Lung (tissue), 12 donors: Measurements from ENCODE around the gene LUZP1. TPM values are rescaled to one million over a fixed set of nuclear protein-coding genes. Genes with fewer than 3 reads are reported as not detected.
"Not testable (repeated sequence)": the region's sequence is repeated elsewhere in the genome, so short reads cannot be mapped to it uniquely, and the experiment has no call there.

Source experiments
- ATAC-seq: fragments of 200-7000 bp; cut with Tn5 transposase; one replicate; pipeline ENCODE4 v1.9.1; 2020; ENCODE audit warnings: moderate number of reproducible peaks; ENCODE audit not compliant: insufficient read depth, low FRiP score
- DNase-seq, 3 donors: peaks; one replicate each; pipeline ENCODE4 v3.0.0-alpha.2; 2013 to 2017
- H3K27ac ChIP-seq, 2 donors: one replicate each; pipeline ENCODE4 v1.5.1; 2013; ENCODE audit warnings: mild to moderate bottlenecking in 2 of 2, moderate library complexity in 2 of 2, control low read depth in 1 of 2, inconsistent platforms in 1 of 2, low read depth in 1 of 2, low read length in 1 of 2
- H3K27me3 ChIP-seq, 3 donors: one replicate each; pipeline ENCODE4 v1.5.1; 2013; ENCODE audit warnings: low read length in 2 of 3; ENCODE audit not compliant: control insufficient read depth in 3 of 3, insufficient read depth in 3 of 3
- H3K36me3 ChIP-seq, 4 donors: one replicate each; pipeline ENCODE4 v1.5.1; 2013; ENCODE audit warnings: low read length in 4 of 4, mild to moderate bottlenecking in 1 of 4, moderate library complexity in 1 of 4; ENCODE audit not compliant: control insufficient read depth in 4 of 4, insufficient read depth in 4 of 4
- H3K4me1 ChIP-seq, 5 donors: one replicate each; pipeline ENCODE4 v1.5.1; 2013; ENCODE audit warnings: low read length in 5 of 5, mild to moderate bottlenecking in 2 of 5, moderate library complexity in 1 of 5; ENCODE audit not compliant: control insufficient read depth in 5 of 5, insufficient read depth in 5 of 5
- H3K4me3 ChIP-seq: one replicate; pipeline ENCODE4 v1.5.1; 2013; ENCODE audit warnings: mild to moderate bottlenecking, control low read depth, moderate library complexity
- H3K9ac ChIP-seq, 2 donors: one replicate each; pipeline ENCODE4 v1.5.1; 2013; ENCODE audit warnings: low read length in 2 of 2, control low read depth in 1 of 2; ENCODE audit not compliant: insufficient read depth in 1 of 2
- H3K9me3 ChIP-seq, 4 donors: one replicate each; pipeline ENCODE4 v1.5.1; 2013; ENCODE audit warnings: low read length in 3 of 4, mild to moderate bottlenecking in 1 of 4, moderate library complexity in 1 of 4; ENCODE audit not compliant: control insufficient read depth in 4 of 4, insufficient read depth in 3 of 4
- WGBS, 2 donors: extraction: QIAGEN DNeasy Blood & Tissue Kit; methylation state at CpG; one replicate each; pipeline ENCODE4 v1.1.7; 2013; 5-methylcytosine and 5-hydroxymethylcytosine counted together
- polyA plus RNA-seq, 2 donors: library from polyadenylated mRNA; stranded (reverse); fragments of 200-250 nt; gene quantifications; one replicate each; pipeline ENCODE4 v1.2.1, GENCODE V29; 2013
- total RNA-seq, 2 donors: library from RNA; depleted of rRNA in 1 of 2; stranded (reverse); fragments of >200 nt in 1 of 2; gene quantifications; one replicate each; pipeline ENCODE4 v1.2.1, GENCODE V29; 2014 to 2021
- TF ChIP-seq, protein P1 (sequence below): IDR thresholded peaks from 2 replicates; pipeline ENCODE4 v1.5.1; 2012; ENCODE audit warnings: mild to moderate bottlenecking; ENCODE audit errors: control extremely low read depth, extremely low read depth
- donor health status: control.
- donor health status: control.
- donor health status: Bipolar disorder and iron deficiency.
- donor health status: healthy.
- donor health status: DM: yes; HTN: yes; CAD: no.

The LUZP1 gene
- total and polyA plus RNA-seq, 4 donors = 4.0 to 27.5 (median 17.7) TPM

DNA sequence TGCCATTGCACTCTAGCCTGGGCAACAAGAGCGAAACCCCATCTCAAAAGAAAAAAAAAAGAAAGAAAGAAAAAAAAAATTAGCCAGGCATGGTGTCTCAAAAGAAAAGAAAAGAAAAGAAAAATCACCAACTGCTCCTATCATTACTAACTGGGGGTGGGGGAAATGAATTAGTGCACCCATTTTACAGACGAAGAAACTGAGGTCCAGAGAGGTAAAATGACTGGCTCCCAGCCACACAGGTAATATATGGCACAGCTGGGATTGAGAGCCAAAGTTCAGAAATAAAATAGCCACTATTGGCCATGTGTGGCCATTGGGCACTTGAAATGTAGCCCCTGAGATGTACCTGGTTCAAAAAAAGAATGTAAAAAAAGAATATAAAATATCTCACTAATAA is 39.9 kb upstream of the LUZP1 start:
- H3K4me3 ChIP-seq = no peak overlapping the region
- H3K27ac ChIP-seq = no peak overlapping the region
- H3K9me3 ChIP-seq = no peaks in the 10 kb centered on the region
- H3K27me3 ChIP-seq = peaks cover 0 to 4% (median 3%) of the 10 kb centered on the region in 3 donors
- TF ChIP-seq, protein P1, sequence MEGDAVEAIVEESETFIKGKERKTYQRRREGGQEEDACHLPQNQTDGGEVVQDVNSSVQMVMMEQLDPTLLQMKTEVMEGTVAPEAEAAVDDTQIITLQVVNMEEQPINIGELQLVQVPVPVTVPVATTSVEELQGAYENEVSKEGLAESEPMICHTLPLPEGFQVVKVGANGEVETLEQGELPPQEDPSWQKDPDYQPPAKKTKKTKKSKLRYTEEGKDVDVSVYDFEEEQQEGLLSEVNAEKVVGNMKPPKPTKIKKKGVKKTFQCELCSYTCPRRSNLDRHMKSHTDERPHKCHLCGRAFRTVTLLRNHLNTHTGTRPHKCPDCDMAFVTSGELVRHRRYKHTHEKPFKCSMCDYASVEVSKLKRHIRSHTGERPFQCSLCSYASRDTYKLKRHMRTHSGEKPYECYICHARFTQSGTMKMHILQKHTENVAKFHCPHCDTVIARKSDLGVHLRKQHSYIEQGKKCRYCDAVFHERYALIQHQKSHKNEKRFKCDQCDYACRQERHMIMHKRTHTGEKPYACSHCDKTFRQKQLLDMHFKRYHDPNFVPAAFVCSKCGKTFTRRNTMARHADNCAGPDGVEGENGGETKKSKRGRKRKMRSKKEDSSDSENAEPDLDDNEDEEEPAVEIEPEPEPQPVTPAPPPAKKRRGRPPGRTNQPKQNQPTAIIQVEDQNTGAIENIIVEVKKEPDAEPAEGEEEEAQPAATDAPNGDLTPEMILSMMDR = no peak
- H3K4me1 ChIP-seq = peaks cover 0 to 2% (median 0%) of the 10 kb centered on the region in 5 donors
- H3K9ac ChIP-seq = no peak overlapping the region
- 84 to 90% methylated on average over 2 of the region's 2 CpGs for WGBS, 2 donors
- no peaks in the 10 kb centered on the region for H3K36me3 ChIP-seq
- ATAC-seq (no peak), DNase-seq (no peak)

DNA sequence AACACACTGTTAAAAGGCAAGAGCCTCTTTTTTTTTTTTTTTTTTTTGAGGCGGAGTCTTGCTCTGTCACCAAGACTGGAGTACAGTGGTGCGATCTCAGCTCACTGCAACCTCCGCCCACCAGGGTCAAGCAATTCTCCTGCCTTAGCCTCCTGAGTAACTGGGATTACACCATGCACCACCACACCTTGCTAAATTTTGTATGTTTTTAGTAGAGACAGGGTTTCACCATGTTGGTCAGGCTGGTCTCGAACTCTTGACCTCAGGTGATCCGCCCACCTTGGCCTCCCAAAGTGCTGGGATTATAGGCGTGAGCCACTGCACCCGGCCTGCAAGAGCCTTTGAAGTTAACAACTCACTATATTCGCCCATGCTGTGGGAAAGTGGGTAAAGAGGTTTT is 39.1 kb upstream of the LUZP1 start:
- H3K4me3 ChIP-seq, H3K9ac ChIP-seq, DNase-seq, H3K27ac ChIP-seq, ATAC-seq, H3K4me1 ChIP-seq, H3K27me3 ChIP-seq, H3K36me3 ChIP-seq, H3K9me3 ChIP-seq: not testable (repeated sequence)
- WGBS, 2 donors = 93 to 94% methylated on average over 8 of the region's 8 CpGs

DNA sequence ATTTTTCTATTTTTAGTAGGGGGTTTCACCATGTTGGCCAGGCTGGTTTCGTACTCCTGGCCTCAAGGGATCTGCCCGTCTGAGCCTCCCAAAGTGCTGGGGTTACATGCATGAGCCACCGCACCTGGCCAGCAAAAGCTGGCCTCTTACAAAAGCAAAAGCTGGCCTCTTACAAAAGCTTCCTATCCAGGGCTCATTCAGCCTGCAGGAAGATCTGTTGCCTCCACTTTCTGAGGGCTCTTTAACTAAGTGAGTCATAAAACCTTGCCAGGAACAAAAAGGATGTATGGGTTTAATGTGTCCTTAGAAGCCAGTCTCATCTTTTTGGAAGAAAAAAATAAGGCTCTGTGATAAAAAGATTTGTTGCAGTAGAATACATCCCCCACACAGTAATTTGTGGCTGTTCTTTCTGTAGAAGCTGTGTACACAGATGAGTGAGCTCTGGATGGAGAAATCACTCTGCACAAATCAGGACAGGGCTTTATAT is 33.6 kb upstream of the LUZP1 start:
- WGBS, 2 donors = 64 to 73% methylated on average over 3 of the region's 3 CpGs
- H3K9me3 ChIP-seq = no peaks in the 10 kb centered on the region
- H3K36me3 ChIP-seq = no peaks in the 10 kb centered on the region
- TF ChIP-seq, protein P1 = no peak
- no peaks in the 10 kb centered on the region for H3K4me1 ChIP-seq
- H3K27me3 ChIP-seq = no peaks in the 10 kb centered on the region
- H3K9ac ChIP-seq = no peak overlapping the region
- no peak for ATAC-seq
- no peak for DNase-seq
- H3K4me3 ChIP-seq = no peak overlapping the region
- no peak overlapping the region for H3K27ac ChIP-seq

DNA sequence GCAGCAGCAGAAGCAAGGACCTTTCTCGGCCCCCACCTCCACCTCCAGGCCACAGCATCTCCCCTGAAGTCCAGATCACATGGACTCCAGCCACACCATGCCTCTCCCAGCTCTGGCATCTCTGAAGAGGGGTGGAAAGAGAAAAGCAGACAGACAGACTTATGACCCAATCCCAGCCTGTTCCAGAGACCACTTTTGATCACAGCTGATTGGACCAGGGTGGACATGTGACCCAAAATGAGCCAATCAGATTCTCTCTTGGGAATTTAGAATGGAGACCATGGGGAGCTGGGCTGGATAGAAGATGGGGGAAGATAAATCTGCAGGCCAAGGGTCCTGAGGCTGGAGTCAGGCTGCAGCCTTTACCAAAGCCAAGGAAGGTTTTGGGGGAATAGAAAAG is 32.2 kb upstream of the LUZP1 start:
- TF ChIP-seq, protein P1 = no peak
- no peak for DNase-seq
- Histone ChIP-seq H3K27me3 (no peaks in the 10 kb centered on the region), H3K4me1 (peaks cover 0 to 2% (median 0%) of the 10 kb centered on the region in 5 donors), H3K4me3 (no peak overlapping the region), H3K9ac (no peak overlapping the region), H3K27ac (no peak overlapping the region), H3K9me3 (no peaks in the 10 kb centered on the region), H3K36me3 (no peaks in the 10 kb centered on the region)
- ATAC-seq = no peak
- 88 to 94% methylated on average over 1 of the region's 1 CpG for WGBS, 2 donors
